Nephron progenitor cell (in vitro differentiated cells): ENCODE results near the gene ELMO1.

Experiments
- DNase-seq: peaks from one replicate; pipeline ENCODE4 v3.0.0; 2021
- H3K27ac Mint-ChIP-seq: 2 replicates; pipeline ENCODE4 v1.8.0; 2021; ENCODE audit warnings: mild to moderate bottlenecking, moderate library complexity, mixed read lengths
- H3K27me3 Mint-ChIP-seq: 2 replicates; pipeline ENCODE4 v1.8.0; 2021; ENCODE audit warnings: mild to moderate bottlenecking, low read depth, mixed read lengths; ENCODE audit not compliant: poor library complexity
- H3K36me3 Mint-ChIP-seq: 2 replicates; pipeline ENCODE4 v1.8.0; 2021; ENCODE audit warnings: low read depth, mixed read lengths
- H3K4me1 Mint-ChIP-seq: 2 replicates; pipeline ENCODE4 v1.8.0; 2021; ENCODE audit warnings: mixed read lengths
- H3K4me3 Mint-ChIP-seq: 2 replicates; pipeline ENCODE4 v1.8.0; 2021; ENCODE audit warnings: mild to moderate bottlenecking, moderate library complexity, mixed read lengths
- H3K9me3 Mint-ChIP-seq: 2 replicates; pipeline ENCODE4 v1.8.0; 2021; ENCODE audit warnings: mild to moderate bottlenecking, moderate library complexity, mixed read lengths
- TF ChIP-seq, protein P1 (sequence below): fragments of 200-600 bp; sonication (generic); IDR thresholded peaks from 2 replicates; pipeline ENCODE4 v1.5.0; 2021; ENCODE audit warnings: antibody characterized with exemption

The ELMO1 gene

GRCh38 chr7:37201003-37201875, 247.4 kb downstream of the ELMO1 start:
- H3K4me3 Mint-ChIP-seq, result no peak overlapping the region
- H3K36me3 Mint-ChIP-seq, result peaks cover 15% of the 10 kb centered on the region
- TF ChIP-seq, protein P1, sequence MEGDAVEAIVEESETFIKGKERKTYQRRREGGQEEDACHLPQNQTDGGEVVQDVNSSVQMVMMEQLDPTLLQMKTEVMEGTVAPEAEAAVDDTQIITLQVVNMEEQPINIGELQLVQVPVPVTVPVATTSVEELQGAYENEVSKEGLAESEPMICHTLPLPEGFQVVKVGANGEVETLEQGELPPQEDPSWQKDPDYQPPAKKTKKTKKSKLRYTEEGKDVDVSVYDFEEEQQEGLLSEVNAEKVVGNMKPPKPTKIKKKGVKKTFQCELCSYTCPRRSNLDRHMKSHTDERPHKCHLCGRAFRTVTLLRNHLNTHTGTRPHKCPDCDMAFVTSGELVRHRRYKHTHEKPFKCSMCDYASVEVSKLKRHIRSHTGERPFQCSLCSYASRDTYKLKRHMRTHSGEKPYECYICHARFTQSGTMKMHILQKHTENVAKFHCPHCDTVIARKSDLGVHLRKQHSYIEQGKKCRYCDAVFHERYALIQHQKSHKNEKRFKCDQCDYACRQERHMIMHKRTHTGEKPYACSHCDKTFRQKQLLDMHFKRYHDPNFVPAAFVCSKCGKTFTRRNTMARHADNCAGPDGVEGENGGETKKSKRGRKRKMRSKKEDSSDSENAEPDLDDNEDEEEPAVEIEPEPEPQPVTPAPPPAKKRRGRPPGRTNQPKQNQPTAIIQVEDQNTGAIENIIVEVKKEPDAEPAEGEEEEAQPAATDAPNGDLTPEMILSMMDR, result peak; percentile 75

GRCh38 chr7:37198906-37199485, 249.7 kb downstream of the ELMO1 start:
- TF ChIP-seq, protein P1, result peak; percentile 87
- no peaks in the 10 kb centered on the region for H3K9me3 Mint-ChIP-seq
- H3K4me1 Mint-ChIP-seq, result peaks cover 46% of the 10 kb centered on the region
- H3K36me3 Mint-ChIP-seq, result peaks cover 11% of the 10 kb centered on the region
- H3K4me3 Mint-ChIP-seq, result no peak overlapping the region
- H3K27ac Mint-ChIP-seq, result no peak overlapping the region
- peaks cover 11% of the 10 kb centered on the region for H3K27me3 Mint-ChIP-seq
- peak; percentile 88 for DNase-seq

More at GRCh38 chr7:37201003-37201875, 247.4 kb downstream of the ELMO1 start:
- H3K4me1 Mint-ChIP-seq, result peaks cover 44% of the 10 kb centered on the region
- H3K27me3 Mint-ChIP-seq, result peaks cover 7% of the 10 kb centered on the region
- no peaks in the 10 kb centered on the region for H3K9me3 Mint-ChIP-seq
- no peak overlapping the region for H3K27ac Mint-ChIP-seq
- peak; percentile 83 for DNase-seq

- H3K4me1 Mint-ChIP-seq, result peaks cover 46% of the 10 kb centered on the region
- H3K27me3 Mint-ChIP-seq, result peaks cover 11% of the 10 kb centered on the region
- H3K4me3 Mint-ChIP-seq, result no peak overlapping the region
- no peak for DNase-seq
- H3K9me3 Mint-ChIP-seq, result no peaks in the 10 kb centered on the region
- H3K36me3 Mint-ChIP-seq, result peaks cover 4% of the 10 kb centered on the region
- no peak overlapping the region for H3K27ac Mint-ChIP-seq
- TF ChIP-seq, protein P1, result no peak
These were observed 250.4 kb downstream of the ELMO1 start for GRCh38 chr7:37198041-37198905.

DNA sequence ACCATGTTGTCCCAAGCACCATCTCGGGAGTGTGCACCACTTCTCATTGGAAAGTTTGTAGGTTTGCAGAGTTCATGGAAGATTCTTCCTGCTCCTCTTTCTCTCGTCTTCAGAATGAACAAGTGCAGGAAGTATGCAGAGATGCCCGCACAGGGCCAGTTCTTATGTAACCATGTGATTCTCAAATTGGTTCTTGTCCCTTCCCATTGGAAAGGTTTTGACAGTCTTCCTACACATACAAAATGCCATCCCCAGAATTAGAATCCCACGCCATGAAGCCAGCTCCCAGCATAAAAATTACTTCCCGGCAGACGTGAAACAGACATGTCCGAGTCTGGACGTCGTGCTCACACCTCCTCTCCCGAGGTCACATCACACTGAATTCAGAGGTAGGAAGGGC, 251.6 kb downstream of the ELMO1 start:
- no peak overlapping the region for H3K4me3 Mint-ChIP-seq
- H3K27me3 Mint-ChIP-seq, result peaks cover 11% of the 10 kb centered on the region
- no peaks in the 10 kb centered on the region for H3K36me3 Mint-ChIP-seq
- peaks cover 46% of the 10 kb centered on the region for H3K4me1 Mint-ChIP-seq
- no peak for DNase-seq
- H3K27ac Mint-ChIP-seq, result no peak overlapping the region
- no peaks in the 10 kb centered on the region for H3K9me3 Mint-ChIP-seq
- TF ChIP-seq, protein P1, result no peak

DNA sequence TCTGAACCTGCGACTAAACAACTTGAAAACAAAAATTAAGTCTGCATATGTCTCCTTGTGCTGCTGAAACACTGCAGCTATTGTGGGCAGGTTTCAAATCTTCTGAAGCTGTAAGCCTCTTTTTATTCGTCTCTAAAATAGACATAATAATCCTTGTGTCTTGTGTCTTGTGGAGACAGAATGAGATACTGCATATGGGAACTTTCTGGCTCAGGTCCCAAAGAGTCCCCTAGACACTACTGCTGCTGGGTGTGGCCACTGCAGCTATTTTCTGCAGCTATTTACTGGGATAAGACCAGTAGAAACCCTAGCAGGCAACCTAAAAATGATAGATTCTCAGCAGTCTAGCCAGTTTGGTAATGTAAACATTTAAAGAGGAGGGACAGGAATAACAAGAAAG, 252.0 kb downstream of the ELMO1 start:
- TF ChIP-seq, protein P1, result no peak
- H3K27ac Mint-ChIP-seq, result no peak overlapping the region
- peaks cover 11% of the 10 kb centered on the region for H3K27me3 Mint-ChIP-seq
- H3K4me1 Mint-ChIP-seq, result peaks cover 46% of the 10 kb centered on the region
- no peaks in the 10 kb centered on the region for H3K9me3 Mint-ChIP-seq
- DNase-seq, result no peak
- H3K4me3 Mint-ChIP-seq, result no peak overlapping the region
- H3K36me3 Mint-ChIP-seq, result no peaks in the 10 kb centered on the region
